A549 (cell line): ENCODE results near the gene MCAT. TPM values are rescaled to one million over a fixed set of nuclear protein-coding genes. Genes with fewer than 3 reads are reported as not detected.
A peak's percentile ranks its signal among the peaks of the same experiment; 100 is the strongest.

Experiments
- ATAC-seq, 2 experiments: fragments of 200-7000 bp in 1 of 2; fragments of >200 bp in 1 of 2; cut with Nextera tagmentation in 1 of 2; cut with Tn5 transposase in 1 of 2; 3 replicates each; pipeline versions ENCODE4 v1.8.0 to v1.9.1; 2018 to 2020; ENCODE audit warnings: mild to moderate bottlenecking in 1 of 2, moderate library complexity in 1 of 2
- CTCF ChIA-PET: fragments of 300-600 bp; sonication (Branson Sonifier 250); formaldehyde crosslinking; extraction: SDS; loops from one replicate; lab custom pipeline; 2021; ENCODE audit warnings: antibody characterized with exemption, inconsistent platforms; lab: Yijun Ruan, JAX
- POLR2A ChIA-PET: fragments of 350-600 bp; formaldehyde crosslinking; extraction: SDS; loops from one replicate; lab custom pipeline; 2021; ENCODE audit warnings: antibody characterized with exemption, inconsistent platforms; lab: Yijun Ruan, JAX
- DNase-seq, 2 experiments: peaks; one replicate each; pipeline versions ENCODE4 v3.0.0 to v3.0.0-alpha.2; 2011 to 2016; ENCODE audit warnings: low read depth in 1 of 2, low spot score in 1 of 2
- FAIRE-seq: peaks from 2 replicates; lab custom pipeline; 2011; peaks lifted over from hg19 to GRCh38; lab: Jason Lieb, UNC
- H3K27ac ChIP-seq, 2 experiments: fragments of >200 bp; sonication (Bioruptor Twin); formaldehyde crosslinking; 3 replicates each; pipeline ENCODE4 v1.5.1; 2016 to 2017
- H3K4me1 ChIP-seq: fragments of >200 bp; sonication (Bioruptor Twin); formaldehyde crosslinking; 3 replicates; pipeline ENCODE4 v1.6.1; 2016
- H3K4me2 ChIP-seq: fragments of >200 bp; sonication (Bioruptor Twin); formaldehyde crosslinking; 3 replicates; pipeline ENCODE4 v1.6.1; 2016
- H3K4me3 ChIP-seq: fragments of >200 bp; sonication (Bioruptor Twin); formaldehyde crosslinking; 3 replicates; pipeline ENCODE4 v1.5.1; 2016
- H3K9me3 ChIP-seq: fragments of >200 bp; sonication (Bioruptor Twin); formaldehyde crosslinking; 3 replicates; pipeline ENCODE4 v1.6.1; 2016
- BHLHE40 ChIP-seq: IDR thresholded peaks from 2 replicates; pipeline ENCODE4 v1.6.1; 2012; ENCODE audit warnings: low read depth, low read length, inconsistent platforms
- CBX2 ChIP-seq: fragments of 200-600 bp; sonication (generic); IDR thresholded peaks from 2 replicates; pipeline ENCODE4 v1.6.1; 2016; ENCODE audit warnings: low read depth, mild to moderate bottlenecking, borderline replicate concordance
- CBX8 ChIP-seq: fragments of 200-600 bp; sonication (generic); IDR thresholded peaks from 2 replicates; pipeline ENCODE4 v1.6.1; 2016
- EHF ChIP-seq: fragments of 250-450 bp; sonication (Bioruptor Pico); IDR thresholded peaks from 2 replicates; pipeline ENCODE4 v1.5.0; 2020; ENCODE audit warnings: mild to moderate bottlenecking
- EP300 ChIP-seq, 2 experiments: fragments of >200 bp; sonication (Bioruptor Twin); formaldehyde crosslinking; IDR thresholded peaks; 2 replicates in 1 of 2; 3 replicates in 1 of 2; pipeline ENCODE4 v1.6.1; 2016 to 2017
- ESRRA ChIP-seq: fragments of 150-350 bp; IDR thresholded peaks from 2 replicates; pipeline ENCODE4 v1.6.1; 2014; ENCODE audit warnings: mild to moderate bottlenecking, low read length, borderline replicate concordance
- FOXS1 ChIP-seq: fragments of 250-450 bp; sonication (Bioruptor Pico); IDR thresholded peaks from 2 replicates; pipeline ENCODE4 v1.5.0; 2020; ENCODE audit warnings: mild to moderate bottlenecking, moderate library complexity
- HDAC2 ChIP-seq: fragments of 200-600 bp; sonication (generic); IDR thresholded peaks from 2 replicates; pipeline ENCODE4 v1.6.1; 2016
- HOXB13 ChIP-seq: fragments of 250-450 bp; sonication (Bioruptor Pico); IDR thresholded peaks from 2 replicates; pipeline ENCODE4 v1.5.0; 2020; ENCODE audit warnings: low read depth, mild to moderate bottlenecking, moderate library complexity
- JUNB ChIP-seq: fragments of >200 bp; sonication (Bioruptor Twin); formaldehyde crosslinking; IDR thresholded peaks from 2 replicates; pipeline ENCODE4 v1.6.1; 2016
- KDM1A ChIP-seq: fragments of 200-600 bp; sonication (generic); IDR thresholded peaks from 2 replicates; pipeline ENCODE4 v1.6.1; 2016; ENCODE audit warnings: low read depth, mild to moderate bottlenecking
- KDM5A ChIP-seq: fragments of 200-600 bp; sonication (generic); IDR thresholded peaks from 2 replicates; pipeline ENCODE4 v1.6.1; 2016; ENCODE audit warnings: antibody characterized with exemption, mild to moderate bottlenecking
- MAFK ChIP-seq: fragments of 450-650 bp; IDR thresholded peaks from 2 replicates; pipeline ENCODE4 v1.6.1; 2014; ENCODE audit not compliant: partially characterized antibody
- MYC ChIP-seq: IDR thresholded peaks from 2 replicates; pipeline ENCODE4 v1.6.1; 2012; ENCODE audit warnings: mild to moderate bottlenecking, inconsistent platforms, low read length, improper control_type of control experiment, borderline replicate concordance
- NPAS2 ChIP-seq: fragments of 250-450 bp; sonication (Bioruptor Pico); IDR thresholded peaks from 2 replicates; pipeline ENCODE4 v1.8.0; 2022; ENCODE audit warnings: mild to moderate bottlenecking, moderate library complexity, borderline replicate concordance
- NR3C1 ChIP-seq: fragments of >200 bp; sonication (Bioruptor Twin); formaldehyde crosslinking; IDR thresholded peaks from 3 replicates; pipeline ENCODE4 v1.6.1; 2017
- PHF8 ChIP-seq: fragments of 200-600 bp; sonication (generic); IDR thresholded peaks from 2 replicates; pipeline ENCODE4 v1.6.1; 2016; ENCODE audit warnings: low read depth, mild to moderate bottlenecking, antibody characterized with exemption, moderate library complexity, borderline replicate concordance
- RAD21 ChIP-seq, 2 experiments: fragments of >200 bp in 1 of 2; sonication (Bioruptor Twin) in 1 of 2; formaldehyde crosslinking in 1 of 2; IDR thresholded peaks in 1 of 2; conservative IDR thresholded peaks in 1 of 2; 2 replicates in 1 of 2; 3 replicates in 1 of 2; pipeline ENCODE4 v1.6.1; 2012 to 2018; ENCODE audit warnings: inconsistent platforms in 1 of 2
- RARB ChIP-seq: fragments of 250-450 bp; sonication (Bioruptor Pico); IDR thresholded peaks from 2 replicates; pipeline ENCODE4 v1.8.0; 2021; ENCODE audit warnings: mild to moderate bottlenecking, moderate library complexity
- RCOR1 ChIP-seq: fragments of 150-350 bp; IDR thresholded peaks from 2 replicates; pipeline ENCODE4 v1.6.1; 2014; ENCODE audit warnings: antibody characterized with exemption, low read length, low read depth
- RFX5 ChIP-seq: fragments of 450-650 bp; IDR thresholded peaks from 2 replicates; pipeline ENCODE4 v1.7.1; 2014; ENCODE audit warnings: antibody characterized with exemption, mild to moderate bottlenecking, moderate library complexity
- RNF2 ChIP-seq: fragments of 200-600 bp; sonication (generic); IDR thresholded peaks from 2 replicates; pipeline ENCODE4 v1.6.1; 2016; ENCODE audit warnings: low read depth, mild to moderate bottlenecking, antibody characterized with exemption, moderate library complexity, borderline replicate concordance
- ZC3H11A ChIP-seq: fragments of 450-650 bp; IDR thresholded peaks from 2 replicates; pipeline ENCODE4 v1.6.1; 2014; ENCODE audit warnings: antibody characterized with exemption, mild to moderate bottlenecking
- ZFP36 ChIP-seq: fragments of 450-650 bp; IDR thresholded peaks from 2 replicates; pipeline ENCODE4 v1.6.1; 2014; ENCODE audit warnings: borderline replicate concordance; ENCODE audit not compliant: partially characterized antibody
- ZNF302 ChIP-seq: fragments of 250-450 bp; sonication (Bioruptor Pico); IDR thresholded peaks from 2 replicates; pipeline ENCODE4 v1.9.0; 2021; ENCODE audit warnings: inconsistent platforms, mild to moderate bottlenecking, moderate library complexity
- ZSCAN20 ChIP-seq: fragments of 250-450 bp; sonication (Bioruptor Pico); IDR thresholded peaks from 2 replicates; pipeline ENCODE4 v1.8.0; 2022; ENCODE audit warnings: mild to moderate bottlenecking, moderate library complexity
- WGBS: methylation state at CpG from one replicate; pipeline ENCODE4 v1.1.6; 2017; ENCODE audit errors: missing lambda C conversion rate; 5-methylcytosine and 5-hydroxymethylcytosine counted together
- polyA plus RNA-seq, 4 experiments: library from polyadenylated mRNA; depleted of rRNA in 3 of 4; stranded (reverse); fragments of >200 nt; fragmentation: RNase III in 1 of 4; extraction: RNeasy Plus Mini Kit Qiagen cat#74134 plus additional on column Dnase treatment in 1 of 4; gene quantifications; 2 replicates in 3 of 4; 3 replicates in 1 of 4; pipeline ENCODE4 v1.2.3, GENCODE V29; 2011 to 2017
- TF ChIP-seq, protein P1 (sequence below): IDR thresholded peaks from 2 replicates; pipeline ENCODE4 v1.6.1; 2012; ENCODE audit warnings: low read depth, borderline replicate concordance
- TF ChIP-seq, protein P2 (sequence below): IDR thresholded peaks from 2 replicates; pipeline ENCODE4 v1.6.1; 2012
- TF ChIP-seq, protein P3 (sequence below): fragments of >200 bp; sonication (Bioruptor Twin); formaldehyde crosslinking; IDR thresholded peaks from 2 replicates; pipeline ENCODE4 v1.6.1; 2016
- TF ChIP-seq, protein P4 (sequence below): fragments of 450-650 bp; IDR thresholded peaks from 2 replicates; pipeline ENCODE4 v1.6.1; 2014; ENCODE audit warnings: antibody characterized with exemption
- TF ChIP-seq, protein P5 (sequence below): fragments of 150-350 bp; IDR thresholded peaks from 2 replicates; pipeline ENCODE4 v1.6.1; 2014; ENCODE audit warnings: low read depth, mild to moderate bottlenecking, low read length

The MCAT gene
- polyA plus RNA-seq, 2 of the 4 experiments (the other 2 are of a cell fraction): 11.8 to 15.5 TPM

DNA sequence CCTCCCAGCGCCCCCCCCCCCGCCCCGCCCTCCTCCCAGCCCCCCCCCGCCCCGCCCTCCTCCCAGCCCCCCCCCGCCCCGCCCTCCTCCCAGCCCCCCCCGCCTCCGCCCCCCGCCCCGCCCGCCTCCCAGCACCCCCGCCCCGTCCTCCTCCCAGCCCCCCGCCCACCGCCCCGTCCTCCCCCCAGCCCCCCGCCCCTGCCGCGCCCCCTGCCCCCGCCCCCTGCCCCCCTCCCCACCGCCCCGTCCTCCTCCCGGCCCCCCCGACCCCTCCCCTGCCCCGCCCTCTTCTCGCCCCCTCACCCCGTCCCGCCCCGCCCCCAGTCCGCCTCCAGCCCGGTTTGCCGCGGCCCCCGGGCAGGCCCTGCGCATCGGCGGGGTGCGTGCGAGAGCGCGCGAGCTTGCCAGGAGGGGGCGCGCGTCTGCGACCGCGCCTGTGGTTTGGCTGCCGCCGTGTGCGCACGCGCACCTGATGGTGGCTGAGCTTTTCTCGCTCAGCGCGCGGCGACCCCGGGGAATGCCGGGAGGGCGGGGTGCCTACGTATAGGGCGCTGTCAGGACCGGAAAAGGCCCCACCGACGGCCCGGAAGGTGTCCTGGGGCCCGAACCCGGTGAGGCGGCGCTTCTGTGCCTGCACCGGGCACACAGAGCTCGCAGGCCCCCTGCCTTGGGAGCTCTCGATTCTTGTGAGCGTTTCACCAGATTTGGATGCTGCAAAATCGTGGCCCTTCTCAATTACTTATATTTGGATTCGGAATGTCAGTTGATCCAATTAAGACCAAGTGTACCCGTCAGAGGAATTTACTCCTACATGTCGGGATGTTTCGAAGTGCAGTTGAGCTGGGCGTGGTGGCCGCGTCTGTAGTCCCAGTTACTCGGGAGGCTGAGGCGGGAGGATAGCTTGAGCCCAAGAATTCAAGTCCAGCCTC lies 44.2 kb upstream of the MCAT start (continued):
- TF ChIP-seq, protein P1, sequence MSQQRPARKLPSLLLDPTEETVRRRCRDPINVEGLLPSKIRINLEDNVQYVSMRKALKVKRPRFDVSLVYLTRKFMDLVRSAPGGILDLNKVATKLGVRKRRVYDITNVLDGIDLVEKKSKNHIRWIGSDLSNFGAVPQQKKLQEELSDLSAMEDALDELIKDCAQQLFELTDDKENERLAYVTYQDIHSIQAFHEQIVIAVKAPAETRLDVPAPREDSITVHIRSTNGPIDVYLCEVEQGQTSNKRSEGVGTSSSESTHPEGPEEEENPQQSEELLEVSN: 0 out of 2 replicates have a peak, but pooled peaks have one; percentile 16
- no peak for TF ChIP-seq CBX8
- TF ChIP-seq HDAC2: no peak
- no peak for TF ChIP-seq RCOR1
- peak; percentile 77; the same call in 1 of the 2 replicates for TF ChIP-seq PHF8
- TF ChIP-seq FOXS1: no peak
- TF ChIP-seq RAD21 (conservative IDR thresholded peaks at IDR 0.05 in 1 of 2, IDR thresholded peaks at IDR 0.05 in 1 of 2): no peak

DNA sequence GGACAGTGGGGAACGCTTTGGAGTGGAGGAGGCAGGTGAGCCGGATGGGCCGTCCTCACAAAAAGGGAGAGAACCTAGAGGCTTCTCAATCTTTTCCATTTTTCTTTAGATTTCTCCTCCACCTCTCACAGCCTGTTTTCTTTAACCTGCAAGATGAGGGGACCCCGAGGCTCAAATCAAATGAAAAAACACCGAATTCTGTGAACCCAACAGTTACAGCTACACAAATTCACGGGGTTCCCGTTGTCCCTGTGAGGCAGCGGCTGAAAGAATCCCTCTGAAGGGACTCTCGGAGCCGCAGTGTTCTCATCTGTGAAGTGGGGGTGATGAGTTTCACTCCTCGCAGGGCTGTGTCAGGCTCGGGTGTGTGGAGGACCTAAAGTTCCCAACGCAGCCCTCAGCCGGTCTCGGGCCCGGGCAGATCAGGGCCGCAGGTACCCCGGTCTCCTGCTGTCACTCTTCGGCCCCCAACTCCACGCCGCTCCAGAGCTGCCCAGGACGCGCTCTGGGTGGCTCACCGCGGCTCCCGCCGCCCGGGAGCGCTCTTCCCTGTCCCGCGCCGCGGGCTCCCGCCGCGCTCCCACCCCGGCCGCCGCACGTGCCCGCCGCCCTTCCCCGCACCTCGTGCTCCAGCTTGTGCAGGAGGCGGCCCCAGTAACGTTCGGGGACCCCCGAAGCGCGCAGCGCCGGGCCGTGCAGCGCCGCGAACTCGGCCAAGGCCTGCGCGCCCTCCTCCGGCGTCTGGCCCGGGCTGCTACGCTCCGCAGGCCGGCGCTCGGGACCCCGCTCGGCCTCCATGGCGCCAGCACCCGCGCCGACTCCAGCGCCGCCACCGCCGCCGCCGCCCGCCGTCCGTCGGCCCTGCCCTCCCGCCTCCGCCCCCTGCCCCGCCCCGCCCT lies 43.3 kb upstream of the MCAT start, which contains the start of gene TTLL12:
Gene TTLL12 (minus strand): TSS at position 863 of the 899 bp plus-strand sequence. CDS start 65 bp downstream, at position 798.
- ATAC-seq (peak; percentile 26 to 49; a peak in 5 of 6 replicates), FAIRE-seq (no peak), DNase-seq (peak; percentile 21 to 36)
- H3K27ac ChIP-seq: peak within 1 kb of the TSS; percentile 93 to 100
- WGBS: 8% methylated on average over 10 of the region's 87 CpGs
- H3K4me2 ChIP-seq: peak within 1 kb of the TSS; percentile 99
- peaks cover 16% of the 10 kb centered on the region; the same call in 1 of the 3 replicates for H3K4me1 ChIP-seq
- no peaks in the 10 kb centered on the region for H3K9me3 ChIP-seq
- POLR2A ChIA-PET: interaction anchor here (0.5 to 1.2 kb wide), 4 partner anchors 14 to 699 kb away, joined by 3 to 12 read pairs (median 5); no protein-coding TSS in a partner anchor
- CTCF ChIA-PET: interaction anchor here (1.0 to 1.9 kb wide), 5 partner anchors 9 to 41 kb away, joined by 3 to 10 read pairs (median 4); no protein-coding TSS in a partner anchor
- H3K4me3 ChIP-seq: peak within 1 kb of the TSS; percentile 97
- no peak for TF ChIP-seq ZFP36
- TF ChIP-seq, protein P2, sequence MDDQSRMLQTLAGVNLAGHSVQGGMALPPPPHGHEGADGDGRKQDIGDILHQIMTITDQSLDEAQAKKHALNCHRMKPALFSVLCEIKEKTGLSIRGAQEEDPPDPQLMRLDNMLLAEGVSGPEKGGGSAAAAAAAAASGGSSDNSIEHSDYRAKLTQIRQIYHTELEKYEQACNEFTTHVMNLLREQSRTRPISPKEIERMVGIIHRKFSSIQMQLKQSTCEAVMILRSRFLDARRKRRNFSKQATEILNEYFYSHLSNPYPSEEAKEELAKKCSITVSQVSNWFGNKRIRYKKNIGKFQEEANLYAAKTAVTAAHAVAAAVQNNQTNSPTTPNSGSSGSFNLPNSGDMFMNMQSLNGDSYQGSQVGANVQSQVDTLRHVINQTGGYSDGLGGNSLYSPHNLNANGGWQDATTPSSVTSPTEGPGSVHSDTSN: no peak
- TF ChIP-seq EP300 (IDR thresholded peaks at IDR 0.05): no peak
- TF ChIP-seq JUNB: no peak
- no peak for TF ChIP-seq HDAC2
- TF ChIP-seq ZSCAN20 (CRISPR knock-in tag): no peak
- TF ChIP-seq RAD21 (conservative IDR thresholded peaks at IDR 0.05 in 1 of 2, IDR thresholded peaks at IDR 0.05 in 1 of 2): no peak
- no peak for TF ChIP-seq RFX5
- TF ChIP-seq, protein P3, sequence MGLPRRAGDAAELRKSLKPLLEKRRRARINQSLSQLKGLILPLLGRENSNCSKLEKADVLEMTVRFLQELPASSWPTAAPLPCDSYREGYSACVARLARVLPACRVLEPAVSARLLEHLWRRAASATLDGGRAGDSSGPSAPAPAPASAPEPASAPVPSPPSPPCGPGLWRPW: no peak
- TF ChIP-seq, protein P4, sequence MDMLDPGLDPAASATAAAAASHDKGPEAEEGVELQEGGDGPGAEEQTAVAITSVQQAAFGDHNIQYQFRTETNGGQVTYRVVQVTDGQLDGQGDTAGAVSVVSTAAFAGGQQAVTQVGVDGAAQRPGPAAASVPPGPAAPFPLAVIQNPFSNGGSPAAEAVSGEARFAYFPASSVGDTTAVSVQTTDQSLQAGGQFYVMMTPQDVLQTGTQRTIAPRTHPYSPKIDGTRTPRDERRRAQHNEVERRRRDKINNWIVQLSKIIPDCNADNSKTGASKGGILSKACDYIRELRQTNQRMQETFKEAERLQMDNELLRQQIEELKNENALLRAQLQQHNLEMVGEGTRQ: no peak
- no peak for TF ChIP-seq ESRRA
- peak; percentile 70; the same call in 1 of the 2 replicates for TF ChIP-seq PHF8
- no peak for TF ChIP-seq MAFK
- no peak for TF ChIP-seq NR3C1
- no peak for TF ChIP-seq HOXB13 (CRISPR knock-in tag)
- TF ChIP-seq MYC: peak; percentile 34; the same call in 1 of the 2 replicates
- no peak for TF ChIP-seq RNF2
- TF ChIP-seq, protein P1: 0 out of 2 replicates have a peak, but pooled peaks have one; percentile 31
- TF ChIP-seq, protein P5, sequence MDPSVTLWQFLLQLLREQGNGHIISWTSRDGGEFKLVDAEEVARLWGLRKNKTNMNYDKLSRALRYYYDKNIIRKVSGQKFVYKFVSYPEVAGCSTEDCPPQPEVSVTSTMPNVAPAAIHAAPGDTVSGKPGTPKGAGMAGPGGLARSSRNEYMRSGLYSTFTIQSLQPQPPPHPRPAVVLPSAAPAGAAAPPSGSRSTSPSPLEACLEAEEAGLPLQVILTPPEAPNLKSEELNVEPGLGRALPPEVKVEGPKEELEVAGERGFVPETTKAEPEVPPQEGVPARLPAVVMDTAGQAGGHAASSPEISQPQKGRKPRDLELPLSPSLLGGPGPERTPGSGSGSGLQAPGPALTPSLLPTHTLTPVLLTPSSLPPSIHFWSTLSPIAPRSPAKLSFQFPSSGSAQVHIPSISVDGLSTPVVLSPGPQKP: no peak
- no peak for TF ChIP-seq NPAS2 (CRISPR knock-in tag)
- TF ChIP-seq ZC3H11A: no peak
- peak; percentile 54 for TF ChIP-seq BHLHE40
- TF ChIP-seq ZNF302 (CRISPR knock-in tag): no peak
- TF ChIP-seq KDM1A: no peak
- TF ChIP-seq CBX2: no peak
- no peak for TF ChIP-seq RARB (CRISPR knock-in tag)
- TF ChIP-seq KDM5A: no peak
- TF ChIP-seq EHF (CRISPR knock-in tag): no peak
- TF ChIP-seq RCOR1: no peak
